ENCODE results near the gene MYL12B. TPM values are rescaled to one million over a fixed set of nuclear protein-coding genes. Genes with fewer than 3 reads are reported as not detected.

The MYL12B gene
- total RNA-seq, 1 experiment from 2014 or later = 460 TPM

GRCh38 chr18:3235846-3236245 is 26.1 kb upstream of the MYL12B start:
- no peak for DNase-seq (ENCODE audit: low spot score)

GRCh38 chr18:3236470-3236869 is 25.5 kb upstream of the MYL12B start:
- no peak for DNase-seq (ENCODE audit: low spot score)

GRCh38 chr18:3238742-3239141 is 23.2 kb upstream of the MYL12B start:
- no peak for DNase-seq (ENCODE audit: low spot score)

- DNase-seq (ENCODE audit: low spot score) = no peak
Measured at GRCh38 chr18:3245185-3245564, 16.8 kb upstream of the MYL12B start.

GRCh38 chr18:3245853-3246634 is 15.9 kb upstream of the MYL12B start:
- peak; percentile 83 for DNase-seq (ENCODE audit: low spot score)

GRCh38 chr18:3246635-3247239 is 15.2 kb upstream of the MYL12B start:
- no peak for DNase-seq (ENCODE audit: low spot score)

GRCh38 chr18:3247240-3248061 is 14.5 kb upstream of the MYL12B start, which contains the start of gene MYL12A:
TSS of gene MYL12A (plus strand) at chr18:3247801. CDS start at chr18:3253248, 5,447 bp downstream.
- peak; percentile 94 for DNase-seq (ENCODE audit: low spot score)

GRCh38 chr18:3248062-3248657 is 13.8 kb upstream of the MYL12B start:
- no peak for DNase-seq (ENCODE audit: low spot score)

- peak; percentile 59 for DNase-seq (ENCODE audit: low spot score)
Measured at GRCh38 chr18:3248658-3249359, 13.1 kb upstream of the MYL12B start.

- peak; percentile 29 for DNase-seq (ENCODE audit: low spot score)
Measured at GRCh38 chr18:3250237-3251107, 11.5 kb upstream of the MYL12B start.

GRCh38 chr18:3251249-3251962 is 10.5 kb upstream of the MYL12B start:
- no peak for DNase-seq (ENCODE audit: low spot score)

- no peak for DNase-seq (ENCODE audit: low spot score)
Measured at GRCh38 chr18:3251963-3252277, 10.0 kb upstream of the MYL12B start.

- no peak for DNase-seq (ENCODE audit: low spot score)
Measured at GRCh38 chr18:3252843-3253242, 9.1 kb upstream of the MYL12B start.

- no peak for DNase-seq (ENCODE audit: low spot score)
Measured at GRCh38 chr18:3254725-3255124, 7.2 kb upstream of the MYL12B start.

- no peak for DNase-seq (ENCODE audit: low spot score)
Measured at GRCh38 chr18:3255611-3256165, 6.2 kb upstream of the MYL12B start.

- no peak for DNase-seq (ENCODE audit: low spot score)
Measured at GRCh38 chr18:3256693-3257626, 5.0 kb upstream of the MYL12B start.

GRCh38 chr18:3257627-3258120 is 4.3 kb upstream of the MYL12B start:
- DNase-seq (ENCODE audit: low spot score) = no peak

- DNase-seq (ENCODE audit: low spot score) = no peak
Measured at GRCh38 chr18:3260995-3261372, 949 bp upstream of the MYL12B start.
